ENCODE measurements around the gene AADACL4.

- TF ChIP-seq, protein P1, sequence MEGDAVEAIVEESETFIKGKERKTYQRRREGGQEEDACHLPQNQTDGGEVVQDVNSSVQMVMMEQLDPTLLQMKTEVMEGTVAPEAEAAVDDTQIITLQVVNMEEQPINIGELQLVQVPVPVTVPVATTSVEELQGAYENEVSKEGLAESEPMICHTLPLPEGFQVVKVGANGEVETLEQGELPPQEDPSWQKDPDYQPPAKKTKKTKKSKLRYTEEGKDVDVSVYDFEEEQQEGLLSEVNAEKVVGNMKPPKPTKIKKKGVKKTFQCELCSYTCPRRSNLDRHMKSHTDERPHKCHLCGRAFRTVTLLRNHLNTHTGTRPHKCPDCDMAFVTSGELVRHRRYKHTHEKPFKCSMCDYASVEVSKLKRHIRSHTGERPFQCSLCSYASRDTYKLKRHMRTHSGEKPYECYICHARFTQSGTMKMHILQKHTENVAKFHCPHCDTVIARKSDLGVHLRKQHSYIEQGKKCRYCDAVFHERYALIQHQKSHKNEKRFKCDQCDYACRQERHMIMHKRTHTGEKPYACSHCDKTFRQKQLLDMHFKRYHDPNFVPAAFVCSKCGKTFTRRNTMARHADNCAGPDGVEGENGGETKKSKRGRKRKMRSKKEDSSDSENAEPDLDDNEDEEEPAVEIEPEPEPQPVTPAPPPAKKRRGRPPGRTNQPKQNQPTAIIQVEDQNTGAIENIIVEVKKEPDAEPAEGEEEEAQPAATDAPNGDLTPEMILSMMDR (IDR thresholded peaks at IDR 0.05) = no peak
- no peak for TF ChIP-seq POLR2A (IDR thresholded peaks at IDR 0.05)
Measured at GRCh38 chr1:12708396-12709090, 64.7 kb downstream of the AADACL4 start.

Data from lower leg skin (tissue), 3 donors.